ENCODE measurements around the gene RAP1GAP.

RAP1GAP gene

DNA sequence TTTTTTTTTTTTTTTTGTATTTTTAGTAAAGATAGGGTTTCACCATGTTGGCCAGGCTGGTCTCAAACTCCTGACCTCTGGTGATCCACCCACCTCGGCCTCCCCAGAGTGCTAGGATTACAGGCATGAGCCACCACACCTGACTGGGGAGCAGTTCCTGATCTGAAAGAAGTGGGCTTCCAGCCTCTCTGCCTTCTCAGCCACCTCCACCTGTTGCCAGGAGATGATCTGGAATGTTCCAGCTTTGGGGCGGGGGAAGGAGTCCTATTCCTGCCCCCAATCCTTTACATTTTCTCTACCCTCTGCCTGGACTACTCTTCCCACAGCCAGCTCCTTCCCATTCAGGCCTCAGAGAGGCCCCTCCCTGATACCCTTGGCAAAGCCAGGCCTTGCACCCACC lies 28.1 kb downstream of the RAP1GAP start:
- no peaks in the 10 kb centered on the region for H3K27me3 ChIP-seq (ENCODE audit: control insufficient read depth, insufficient read depth, low read length)
- no peaks in the 10 kb centered on the region for H3K36me3 ChIP-seq (ENCODE audit: control insufficient read depth, insufficient read depth, low read length)
- H3K9me3 ChIP-seq (ENCODE audit: control insufficient read depth, insufficient read depth, low read length), result no peaks in the 10 kb centered on the region
- no peak overlapping the region for H3K9ac ChIP-seq (ENCODE audit: low read depth, low read length)
- H3K27ac ChIP-seq (ENCODE audit: low read depth, low read length), result no peak overlapping the region
- H3K4me3 ChIP-seq (ENCODE audit: low read depth, low read length), result no peak overlapping the region
- peaks cover 7% of the 10 kb centered on the region for H3K4me1 ChIP-seq (ENCODE audit: control insufficient read depth, insufficient read depth, low read length)

DNA sequence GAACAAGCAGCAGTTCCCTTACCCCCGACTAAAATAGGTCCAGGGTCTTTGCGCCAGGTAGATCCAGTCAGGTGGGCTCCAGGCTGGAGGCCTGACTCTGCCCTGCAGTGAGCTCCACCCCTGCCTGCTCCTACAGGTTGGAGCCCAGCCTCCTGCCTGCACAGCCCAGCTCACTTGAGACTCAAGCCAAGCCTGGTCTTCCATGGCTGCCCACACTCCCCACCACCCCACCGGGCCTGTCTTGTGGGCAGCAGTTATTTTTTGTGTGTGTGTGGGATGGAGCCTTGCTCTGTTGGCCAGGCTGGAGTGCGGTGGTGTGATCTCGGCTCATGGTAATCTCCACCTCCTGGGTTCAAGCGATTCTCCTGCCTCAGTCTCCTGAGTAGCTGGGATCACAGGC lies 28.5 kb downstream of the RAP1GAP start:
- no peak overlapping the region for H3K27ac ChIP-seq (ENCODE audit: low read depth, low read length)
- H3K27me3 ChIP-seq (ENCODE audit: control insufficient read depth, insufficient read depth, low read length), result no peaks in the 10 kb centered on the region
- no peaks in the 10 kb centered on the region for H3K36me3 ChIP-seq (ENCODE audit: control insufficient read depth, insufficient read depth, low read length)
- H3K9ac ChIP-seq (ENCODE audit: low read depth, low read length), result no peak overlapping the region
- no peak overlapping the region for H3K4me3 ChIP-seq (ENCODE audit: low read depth, low read length)
- H3K4me1 ChIP-seq (ENCODE audit: control insufficient read depth, insufficient read depth, low read length), result peaks cover 7% of the 10 kb centered on the region
- no peaks in the 10 kb centered on the region for H3K9me3 ChIP-seq (ENCODE audit: control insufficient read depth, insufficient read depth, low read length)

- Histone ChIP-seq H3K36me3 (ENCODE audit: control insufficient read depth, insufficient read depth, low read length) (no peaks in the 10 kb centered on the region), H3K27ac (ENCODE audit: low read depth, low read length) (peak overlapping the region; percentile 67), H3K4me1 (ENCODE audit: control insufficient read depth, insufficient read depth, low read length) (peaks cover 15% of the 10 kb centered on the region), H3K4me3 (ENCODE audit: low read depth, low read length) (no peak overlapping the region), H3K27me3 (ENCODE audit: control insufficient read depth, insufficient read depth, low read length) (no peaks in the 10 kb centered on the region), H3K9me3 (ENCODE audit: control insufficient read depth, insufficient read depth, low read length) (no peaks in the 10 kb centered on the region), H3K9ac (ENCODE audit: low read depth, low read length) (no peak overlapping the region)
Measured at GRCh38 chr1:21639594-21640041, 29.5 kb downstream of the RAP1GAP start.

DNA sequence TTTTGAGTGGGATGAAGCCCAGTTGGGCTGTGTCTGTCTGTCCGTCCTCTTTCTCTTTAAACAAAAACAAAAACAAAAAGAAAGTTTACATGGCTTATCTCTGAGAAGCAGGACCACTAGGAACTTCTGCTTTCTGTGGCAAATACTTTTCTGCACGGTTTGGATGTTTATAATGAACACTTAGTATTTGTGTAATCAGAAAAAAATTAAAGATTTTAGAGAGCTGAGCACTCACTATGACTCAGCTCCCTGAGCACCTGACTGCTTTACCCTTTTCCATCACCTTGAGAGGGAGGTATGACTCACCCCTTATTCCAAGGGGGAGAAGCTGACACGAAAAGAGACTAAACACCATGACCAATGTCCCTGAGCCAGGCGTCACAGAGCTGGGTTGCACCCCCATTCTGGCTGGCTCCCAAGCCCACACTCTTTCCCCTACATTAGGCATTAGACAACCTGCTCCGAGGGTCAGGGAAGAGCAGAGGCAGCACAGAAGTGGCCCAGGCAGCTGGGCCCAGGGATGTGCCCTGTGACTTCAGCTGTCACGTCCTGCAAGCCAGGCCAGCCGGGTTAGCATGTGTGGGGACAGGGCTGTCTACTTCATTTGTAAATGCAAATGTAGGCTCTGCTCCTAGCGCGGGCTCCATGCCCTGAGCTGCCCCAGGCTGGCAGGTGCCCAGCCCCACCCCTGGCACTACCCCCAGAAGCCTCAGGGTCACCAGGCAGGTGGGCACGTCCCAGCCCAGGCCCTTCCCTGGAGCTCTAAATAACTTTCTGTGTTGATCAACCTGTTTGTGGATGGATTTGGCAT lies 30.4 kb downstream of the RAP1GAP start:
- H3K27me3 ChIP-seq (ENCODE audit: control insufficient read depth, insufficient read depth, low read length), result no peaks in the 10 kb centered on the region
- no peak overlapping the region for H3K4me3 ChIP-seq (ENCODE audit: low read depth, low read length)
- no peak overlapping the region for H3K9ac ChIP-seq (ENCODE audit: low read depth, low read length)
- no peaks in the 10 kb centered on the region for H3K36me3 ChIP-seq (ENCODE audit: control insufficient read depth, insufficient read depth, low read length)
- H3K9me3 ChIP-seq (ENCODE audit: control insufficient read depth, insufficient read depth, low read length), result no peaks in the 10 kb centered on the region
- peak overlapping the region; percentile 67 for H3K27ac ChIP-seq (ENCODE audit: low read depth, low read length)
- H3K4me1 ChIP-seq (ENCODE audit: control insufficient read depth, insufficient read depth, low read length), result peaks cover 15% of the 10 kb centered on the region

DNA sequence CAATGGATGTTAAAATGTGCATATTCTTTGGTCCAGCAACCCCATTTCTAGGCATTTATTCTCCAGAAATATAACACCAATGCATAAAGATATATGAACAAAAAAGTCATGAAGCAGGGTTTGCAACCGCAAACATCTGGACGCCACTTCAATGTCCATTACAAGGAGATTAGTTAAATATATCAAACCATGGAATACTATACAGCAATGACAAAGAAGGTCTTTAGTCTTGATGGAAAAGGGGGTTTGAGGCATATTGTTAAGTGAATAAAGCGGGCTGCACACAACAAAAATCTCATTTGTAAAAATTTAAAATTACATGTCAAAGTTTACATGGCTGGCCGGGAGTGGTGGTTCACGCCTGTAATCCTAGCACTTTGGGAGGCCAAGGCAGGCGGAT lies 31.6 kb downstream of the RAP1GAP start:
- Histone ChIP-seq H3K36me3 (ENCODE audit: control insufficient read depth, insufficient read depth, low read length) (no peaks in the 10 kb centered on the region), H3K9ac (ENCODE audit: low read depth, low read length) (no peak overlapping the region), H3K27me3 (ENCODE audit: control insufficient read depth, insufficient read depth, low read length) (no peaks in the 10 kb centered on the region), H3K27ac (ENCODE audit: low read depth, low read length) (no peak overlapping the region), H3K9me3 (ENCODE audit: control insufficient read depth, insufficient read depth, low read length) (no peaks in the 10 kb centered on the region), H3K4me1 (ENCODE audit: control insufficient read depth, insufficient read depth, low read length) (peaks cover 15% of the 10 kb centered on the region), H3K4me3 (ENCODE audit: low read depth, low read length) (no peak overlapping the region)

DNA sequence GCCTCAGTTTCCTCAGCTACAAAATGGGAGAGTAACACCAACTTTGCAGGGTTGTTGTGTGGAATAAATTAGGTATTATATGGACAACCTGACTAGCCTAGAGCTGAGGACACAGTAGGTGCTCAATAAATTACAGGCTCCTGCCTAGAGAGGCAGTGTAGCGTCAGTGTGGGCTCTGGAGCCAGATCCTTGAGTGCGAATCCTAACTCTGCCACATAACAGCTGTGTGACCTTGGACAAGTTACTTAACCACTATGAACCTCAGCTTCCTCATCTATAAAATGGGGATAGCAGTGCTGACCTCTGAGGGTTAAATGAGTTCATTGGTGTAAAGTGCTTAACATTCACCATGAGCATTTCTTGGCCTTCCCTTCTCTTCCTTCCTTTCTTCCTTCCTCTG lies 33.1 kb downstream of the RAP1GAP start:
- no peak overlapping the region for H3K27ac ChIP-seq (ENCODE audit: low read depth, low read length)
- H3K36me3 ChIP-seq (ENCODE audit: control insufficient read depth, insufficient read depth, low read length), result no peaks in the 10 kb centered on the region
- no peaks in the 10 kb centered on the region for H3K27me3 ChIP-seq (ENCODE audit: control insufficient read depth, insufficient read depth, low read length)
- no peak overlapping the region for H3K4me3 ChIP-seq (ENCODE audit: low read depth, low read length)
- no peaks in the 10 kb centered on the region for H3K9me3 ChIP-seq (ENCODE audit: control insufficient read depth, insufficient read depth, low read length)
- peaks cover 26% of the 10 kb centered on the region for H3K4me1 ChIP-seq (ENCODE audit: control insufficient read depth, insufficient read depth, low read length)
- H3K9ac ChIP-seq (ENCODE audit: low read depth, low read length), result no peak overlapping the region

GRCh38 chr1:21634806-21635535 lies 34.2 kb downstream of the RAP1GAP start:
- Histone ChIP-seq H3K9ac (ENCODE audit: low read depth, low read length) (no peak overlapping the region), H3K4me1 (ENCODE audit: control insufficient read depth, insufficient read depth, low read length) (peaks cover 26% of the 10 kb centered on the region), H3K4me3 (ENCODE audit: low read depth, low read length) (no peak overlapping the region), H3K36me3 (ENCODE audit: control insufficient read depth, insufficient read depth, low read length) (no peaks in the 10 kb centered on the region), H3K9me3 (ENCODE audit: control insufficient read depth, insufficient read depth, low read length) (no peaks in the 10 kb centered on the region), H3K27ac (ENCODE audit: low read depth, low read length) (peak overlapping the region; percentile 43), H3K27me3 (ENCODE audit: control insufficient read depth, insufficient read depth, low read length) (no peaks in the 10 kb centered on the region)

DNA sequence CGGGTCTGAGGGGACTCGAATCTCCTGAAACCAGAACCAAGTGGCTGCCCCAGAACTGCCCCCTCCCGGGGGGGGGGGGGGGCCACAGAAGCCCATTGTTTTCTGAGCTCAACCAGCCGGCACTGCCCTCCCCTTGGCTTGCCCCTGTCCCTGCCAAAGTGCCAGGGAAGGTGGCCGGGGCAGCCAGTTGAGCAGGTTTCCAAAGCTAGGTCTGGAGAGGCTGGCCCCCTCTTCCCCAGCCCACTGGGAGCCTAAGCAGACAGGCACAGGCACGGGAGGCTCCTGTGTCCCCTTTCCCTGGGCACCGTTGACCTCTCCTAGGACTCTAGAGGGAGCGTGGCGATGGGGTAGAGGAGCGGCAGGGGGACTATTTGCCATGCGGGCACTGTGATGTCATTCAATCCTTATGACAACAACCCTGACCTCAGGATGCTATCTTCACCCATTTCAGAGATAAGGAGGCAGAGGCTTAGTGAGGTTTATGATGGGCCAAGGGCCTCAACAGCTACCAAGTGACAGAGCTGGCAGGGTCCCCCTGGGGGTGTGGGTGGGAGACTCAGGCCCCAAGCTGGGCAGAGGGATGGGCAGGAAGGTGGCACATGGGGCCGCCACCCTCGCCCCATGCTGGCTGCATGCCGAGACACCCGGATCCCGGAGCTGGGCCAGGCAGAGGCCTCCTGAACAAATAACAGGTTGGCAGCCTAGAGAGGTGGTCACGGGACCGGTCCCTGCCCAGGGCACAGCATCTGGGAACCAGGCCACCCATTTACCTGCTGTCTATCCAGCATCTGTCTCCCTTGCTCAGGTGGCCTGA lies 35.0 kb downstream of the RAP1GAP start:
- Histone ChIP-seq H3K9ac (ENCODE audit: low read depth, low read length) (no peak overlapping the region), H3K4me3 (ENCODE audit: low read depth, low read length) (no peak overlapping the region), H3K4me1 (ENCODE audit: control insufficient read depth, insufficient read depth, low read length) (peaks cover 33% of the 10 kb centered on the region), H3K36me3 (ENCODE audit: control insufficient read depth, insufficient read depth, low read length) (no peaks in the 10 kb centered on the region), H3K27me3 (ENCODE audit: control insufficient read depth, insufficient read depth, low read length) (no peaks in the 10 kb centered on the region), H3K27ac (ENCODE audit: low read depth, low read length) (no peak overlapping the region), H3K9me3 (ENCODE audit: control insufficient read depth, insufficient read depth, low read length) (no peaks in the 10 kb centered on the region)

DNA sequence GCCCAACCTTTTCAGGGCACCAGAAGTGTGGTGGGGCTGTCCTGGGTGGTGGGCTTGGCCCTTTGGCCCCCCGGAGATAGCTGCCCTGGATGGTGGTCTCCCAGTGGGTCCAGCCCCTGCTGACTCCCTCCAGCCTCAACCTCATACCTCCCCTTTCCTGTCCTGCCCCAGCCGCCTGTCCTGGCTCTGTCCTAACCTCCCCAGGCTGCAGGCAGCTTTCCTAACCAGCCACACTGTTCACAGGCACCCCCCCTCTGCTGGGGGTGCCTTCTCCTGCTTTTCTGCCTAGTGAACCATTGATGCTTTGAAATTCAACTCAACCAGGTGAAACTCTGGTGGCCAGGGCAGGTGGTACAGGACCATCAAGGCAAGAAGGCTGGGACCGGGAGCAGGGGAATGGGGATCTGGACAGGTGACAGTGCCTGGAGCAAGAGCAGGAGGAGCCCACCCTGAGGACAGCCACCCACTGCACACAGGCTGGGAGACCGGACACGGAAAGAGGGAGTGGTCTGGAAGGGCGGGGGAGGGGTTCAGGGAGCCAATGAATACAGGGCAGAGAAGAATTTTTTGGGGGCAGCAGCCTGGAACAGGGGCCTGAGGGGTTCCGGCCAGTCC lies 35.9 kb downstream of the RAP1GAP start:
- Histone ChIP-seq H3K27ac (ENCODE audit: low read depth, low read length) (no peak overlapping the region), H3K27me3 (ENCODE audit: control insufficient read depth, insufficient read depth, low read length) (no peaks in the 10 kb centered on the region), H3K9me3 (ENCODE audit: control insufficient read depth, insufficient read depth, low read length) (no peaks in the 10 kb centered on the region), H3K4me3 (ENCODE audit: low read depth, low read length) (no peak overlapping the region), H3K36me3 (ENCODE audit: control insufficient read depth, insufficient read depth, low read length) (no peaks in the 10 kb centered on the region), H3K4me1 (ENCODE audit: control insufficient read depth, insufficient read depth, low read length) (peaks cover 32% of the 10 kb centered on the region), H3K9ac (ENCODE audit: low read depth, low read length) (no peak overlapping the region)

- Histone ChIP-seq H3K9ac (ENCODE audit: low read depth, low read length) (no peak overlapping the region), H3K4me1 (ENCODE audit: control insufficient read depth, insufficient read depth, low read length) (peaks cover 32% of the 10 kb centered on the region), H3K36me3 (ENCODE audit: control insufficient read depth, insufficient read depth, low read length) (no peaks in the 10 kb centered on the region), H3K27ac (ENCODE audit: low read depth, low read length) (peak overlapping the region; percentile 20), H3K4me3 (ENCODE audit: low read depth, low read length) (no peak overlapping the region), H3K27me3 (ENCODE audit: control insufficient read depth, insufficient read depth, low read length) (no peaks in the 10 kb centered on the region), H3K9me3 (ENCODE audit: control insufficient read depth, insufficient read depth, low read length) (no peaks in the 10 kb centered on the region)
Measured at GRCh38 chr1:21631944-21632887, 36.9 kb downstream of the RAP1GAP start.

All from HUES48 (cell line).